Measurements from ENCODE around the gene HIC2.
"Not testable (repeated sequence)": the region's sequence is repeated elsewhere in the genome, so short reads cannot be mapped to it uniquely, and the experiment has no call there.

The HIC2 gene

GRCh38 chr22:21417227-21417746, at the start of gene HIC2:
Gene HIC2, plus strand, starts transcription at chr22:21417371. Its CDS starts 25,461 bp downstream, at chr22:21442832.
- FAIRE-seq, result not testable (repeated sequence)

GRCh38 chr22:21368603-21369310, 48.4 kb upstream of the HIC2 start:
- not testable (repeated sequence) for FAIRE-seq

DNA sequence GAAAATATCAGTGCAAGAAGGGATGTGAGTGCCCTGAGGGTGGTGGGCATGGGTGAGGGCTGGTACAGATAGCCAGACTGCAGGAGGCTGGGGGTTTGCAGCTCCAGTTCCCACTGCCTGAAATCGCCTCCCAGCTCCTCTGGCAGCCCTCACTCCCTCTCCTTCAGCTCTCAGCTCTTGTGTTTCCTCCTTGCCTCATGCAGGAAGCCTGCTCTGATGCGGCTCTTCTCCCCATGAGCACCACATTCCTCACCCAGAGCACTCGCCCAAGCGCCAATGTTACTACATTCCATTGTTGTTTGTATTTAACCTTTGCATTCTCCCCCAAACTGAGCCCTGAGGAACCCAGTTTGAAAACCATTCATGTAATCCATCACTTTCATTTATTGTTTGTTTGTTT, 41.3 kb upstream of the HIC2 start:
- not testable (repeated sequence) for FAIRE-seq

DNA sequence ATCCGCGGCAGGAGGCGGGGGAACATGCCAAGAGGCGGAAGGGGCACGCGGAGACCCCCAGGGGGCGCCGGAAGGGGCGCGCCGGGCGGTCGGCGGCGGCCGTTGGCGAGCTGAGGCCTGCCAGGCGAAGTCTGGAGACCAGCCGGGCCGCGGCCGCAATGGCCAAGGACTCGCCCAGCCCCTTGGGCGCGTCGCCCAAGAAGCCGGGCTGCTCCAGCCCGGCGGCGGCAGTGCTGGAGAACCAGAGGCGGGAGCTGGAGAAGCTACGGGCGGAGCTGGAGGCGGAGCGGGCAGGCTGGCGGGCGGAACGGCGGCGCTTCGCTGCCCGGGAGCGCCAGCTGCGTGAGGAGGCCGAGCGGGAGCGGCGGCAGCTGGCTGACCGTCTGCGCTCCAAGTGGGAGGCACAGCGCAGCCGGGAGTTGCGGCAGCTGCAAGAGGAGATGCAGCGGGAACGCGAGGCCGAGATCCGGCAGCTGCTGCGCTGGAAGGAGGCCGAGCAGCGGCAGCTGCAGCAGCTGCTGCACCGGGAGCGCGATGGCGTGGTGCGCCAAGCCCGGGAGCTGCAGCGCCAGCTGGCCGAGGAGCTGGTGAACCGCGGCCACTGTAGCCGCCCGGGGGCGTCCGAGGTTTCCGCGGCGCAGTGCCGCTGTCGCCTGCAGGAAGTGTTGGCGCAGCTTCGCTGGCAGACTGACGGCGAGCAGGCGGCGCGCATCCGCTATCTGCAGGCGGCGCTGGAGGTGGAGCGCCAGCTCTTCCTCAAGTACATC, 33.3 kb upstream of the HIC2 start, which contains the start of gene RIMBP3B:
Gene RIMBP3B, plus strand, starts transcription at position 51 of the 767 bp plus-strand sequence. Its CDS starts 108 bp downstream, at position 159.
- FAIRE-seq, result not testable (repeated sequence)

DNA sequence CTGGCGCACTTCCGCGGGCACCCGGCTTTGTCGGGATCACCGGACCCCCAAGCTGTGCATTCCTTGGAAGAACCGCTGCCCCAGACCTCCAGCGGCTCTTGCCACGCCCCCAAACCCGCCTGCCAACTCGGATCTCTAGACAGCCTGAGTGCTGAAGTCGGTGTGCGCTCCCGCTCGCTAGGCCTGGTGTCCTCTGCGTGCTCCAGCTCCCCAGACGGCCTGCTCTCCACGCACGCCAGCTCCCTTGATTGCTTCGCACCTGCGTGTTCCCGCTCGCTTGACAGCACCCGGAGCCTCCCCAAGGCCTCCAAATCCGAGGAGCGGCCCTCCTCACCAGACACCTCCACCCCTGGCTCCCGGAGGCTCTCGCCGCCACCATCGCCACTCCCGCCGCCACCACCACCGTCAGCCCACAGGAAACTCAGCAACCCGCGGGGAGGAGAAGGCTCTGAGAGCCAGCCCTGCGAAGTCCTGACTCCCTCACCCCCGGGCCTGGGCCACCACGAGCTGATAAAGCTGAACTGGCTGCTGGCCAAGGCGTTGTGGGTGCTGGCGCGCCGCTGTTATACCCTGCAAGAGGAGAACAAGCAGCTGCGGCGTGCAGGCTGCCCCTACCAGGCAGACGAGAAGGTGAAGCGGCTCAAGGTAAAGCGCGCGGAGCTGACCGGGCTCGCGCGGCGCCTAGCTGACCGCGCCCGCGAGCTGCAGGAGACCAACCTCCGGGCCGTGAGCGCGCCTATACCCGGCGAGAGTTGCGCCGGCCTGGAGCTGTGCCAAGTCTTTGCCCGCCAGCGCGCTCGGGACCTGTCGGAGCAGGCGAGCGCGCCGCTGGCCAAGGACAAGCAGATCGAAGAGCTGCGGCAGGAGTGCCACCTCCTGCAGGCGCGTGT, 32.5 kb upstream of the HIC2 start:
- FAIRE-seq, result not testable (repeated sequence)

DNA sequence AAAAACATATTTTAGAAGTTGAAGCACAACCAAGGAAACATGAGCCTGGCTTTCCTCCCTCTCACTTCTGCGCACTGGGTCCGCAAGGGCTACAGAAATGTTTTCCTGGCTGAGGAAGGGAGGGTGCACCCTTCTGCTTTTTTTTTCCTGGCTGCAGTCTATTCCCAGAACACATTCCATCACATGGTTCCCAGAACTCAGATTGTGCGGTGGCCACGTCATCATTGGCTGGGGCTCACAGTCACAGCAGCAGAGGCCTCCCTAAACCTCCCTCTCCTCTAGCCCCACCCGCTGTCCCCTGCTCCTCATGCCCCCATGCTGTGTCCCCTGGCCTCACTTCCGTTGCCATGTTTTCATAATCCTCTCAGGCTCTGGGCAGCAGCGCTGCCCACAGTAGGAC, 27.7 kb upstream of the HIC2 start:
- FAIRE-seq, result not testable (repeated sequence)

GRCh38 chr22:21390013-21390412, 27.2 kb upstream of the HIC2 start:
- not testable (repeated sequence) for FAIRE-seq

DNA sequence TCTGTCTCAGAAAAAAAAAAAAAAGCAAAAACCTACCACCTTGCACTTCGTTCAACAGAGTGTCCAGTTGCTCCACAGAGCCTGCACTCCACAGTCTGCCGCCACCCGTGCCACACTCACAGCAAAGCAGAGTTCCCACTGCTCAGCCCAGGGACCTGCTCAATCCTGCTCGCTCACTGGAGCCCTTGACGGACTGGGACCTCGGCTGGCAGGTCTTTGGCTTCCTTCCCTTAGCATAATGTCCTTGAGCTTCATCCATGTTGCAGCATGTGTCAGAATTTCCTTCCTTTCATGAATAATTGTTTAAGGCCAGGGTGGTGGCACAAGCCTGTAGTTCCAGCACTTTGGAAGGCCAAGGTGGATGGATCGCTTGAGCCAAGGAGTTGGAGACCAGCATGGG, 22.6 kb upstream of the HIC2 start:
- FAIRE-seq, result not testable (repeated sequence)

GRCh38 chr22:21401197-21401969, 15.8 kb upstream of the HIC2 start:
- not testable (repeated sequence) for FAIRE-seq

DNA sequence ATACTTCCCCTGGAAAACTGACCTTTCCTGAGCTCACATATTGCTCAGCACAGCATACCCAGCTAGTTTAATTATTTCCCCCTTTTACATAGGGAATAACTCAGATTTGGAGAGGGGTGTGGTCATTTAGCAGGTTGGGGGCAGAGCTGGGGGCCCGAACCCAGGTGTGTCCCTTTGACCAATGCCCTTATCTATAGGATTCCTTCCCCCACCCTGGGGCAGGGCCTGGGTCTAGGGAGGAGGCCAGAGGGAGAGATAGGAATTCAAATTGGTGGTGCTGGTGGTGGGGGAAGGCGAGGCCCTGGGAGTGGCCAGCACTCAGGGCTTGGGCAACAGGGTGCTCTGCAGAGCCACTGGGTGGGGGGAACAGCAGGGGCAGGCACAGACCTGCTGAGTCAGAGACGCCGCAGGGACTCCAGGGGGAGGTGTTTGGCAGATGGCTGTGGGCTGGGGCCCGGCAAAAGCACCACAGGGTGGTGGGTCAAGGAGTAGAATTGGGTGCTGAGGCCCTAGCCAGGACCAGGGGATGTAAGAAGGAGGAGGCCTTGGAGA, 14.3 kb upstream of the HIC2 start:
- not testable (repeated sequence) for FAIRE-seq

- not testable (repeated sequence) for FAIRE-seq
Measured at GRCh38 chr22:21407139-21407538, 10.0 kb upstream of the HIC2 start.

DNA sequence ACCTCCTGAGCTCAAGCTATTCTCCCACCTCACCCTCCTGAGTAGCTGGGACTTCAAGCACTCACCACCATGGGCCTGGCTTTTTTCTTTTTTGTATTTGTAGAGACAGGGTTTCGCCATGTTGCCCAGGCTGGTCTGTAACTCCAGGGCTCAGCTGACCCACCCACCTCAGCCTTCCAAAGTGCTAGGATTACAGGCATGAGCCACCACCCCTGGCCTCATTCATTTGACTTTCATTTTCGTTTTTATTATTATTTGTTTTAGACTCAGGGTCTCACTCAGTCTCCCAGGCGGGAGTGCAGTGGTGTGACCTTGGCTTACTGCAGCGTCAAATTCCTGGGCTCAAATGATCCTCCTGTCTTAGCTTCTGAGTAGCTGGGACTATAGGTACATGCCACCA, 9.4 kb upstream of the HIC2 start:
- not testable (repeated sequence) for FAIRE-seq

DNA sequence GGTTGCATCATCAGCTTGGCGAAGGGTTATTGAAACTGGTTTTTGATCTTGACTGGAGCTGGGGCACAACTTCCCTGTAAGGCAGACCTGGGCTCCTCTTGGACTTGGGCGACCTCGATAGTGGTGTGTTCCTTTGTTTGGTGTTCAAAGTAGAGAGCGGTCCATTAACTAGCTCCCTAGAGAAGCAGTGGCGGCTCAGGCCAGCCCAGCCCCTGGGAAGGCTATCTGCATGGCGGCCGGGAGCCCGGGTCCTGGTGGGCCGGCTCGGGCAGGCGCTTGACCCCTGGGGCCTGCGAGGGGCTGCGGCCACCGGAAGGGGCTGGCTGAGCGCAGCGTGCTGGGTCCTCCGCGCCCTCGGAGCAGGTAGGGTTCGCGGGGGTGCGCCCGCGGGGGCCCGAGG, 796 bp upstream of the HIC2 start:
- not testable (repeated sequence) for FAIRE-seq

GRCh38 chr22:21417853-21418252, 682 bp downstream of the HIC2 start:
- FAIRE-seq, result not testable (repeated sequence)

DNA sequence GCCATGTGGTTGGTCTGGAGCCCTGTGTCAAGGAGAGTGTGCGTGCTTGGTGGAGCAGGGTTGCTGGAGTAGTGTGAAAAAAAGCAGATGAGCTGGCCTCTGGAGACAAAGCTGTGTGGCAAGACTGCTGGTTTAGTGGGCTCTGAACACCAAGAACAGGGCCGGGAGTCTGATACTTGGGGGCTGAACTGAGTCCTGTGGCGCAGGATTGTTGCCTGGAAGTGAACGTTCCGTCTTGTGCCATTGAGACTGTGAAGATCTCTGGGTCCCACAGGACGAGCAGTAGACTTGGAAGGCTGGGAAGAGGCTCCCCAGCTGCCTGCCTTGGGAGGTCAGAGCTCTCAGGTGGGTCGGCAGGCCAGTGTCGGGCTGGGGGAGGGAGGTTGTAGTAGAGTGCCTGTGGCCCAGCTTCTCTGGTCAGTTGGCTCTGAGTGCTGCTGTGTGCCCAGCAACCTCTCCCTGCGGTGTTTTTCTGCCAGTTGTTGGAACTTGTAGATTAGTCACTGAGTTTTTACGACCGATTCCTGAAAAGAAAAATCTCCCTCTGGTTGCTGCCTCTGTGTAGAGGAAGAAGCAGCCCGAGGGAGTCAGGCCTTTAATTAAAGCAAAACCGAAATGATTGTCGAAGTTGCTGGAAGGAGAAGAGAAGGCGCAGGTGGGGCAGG, 1.9 kb downstream of the HIC2 start:
- FAIRE-seq, result not testable (repeated sequence)

DNA sequence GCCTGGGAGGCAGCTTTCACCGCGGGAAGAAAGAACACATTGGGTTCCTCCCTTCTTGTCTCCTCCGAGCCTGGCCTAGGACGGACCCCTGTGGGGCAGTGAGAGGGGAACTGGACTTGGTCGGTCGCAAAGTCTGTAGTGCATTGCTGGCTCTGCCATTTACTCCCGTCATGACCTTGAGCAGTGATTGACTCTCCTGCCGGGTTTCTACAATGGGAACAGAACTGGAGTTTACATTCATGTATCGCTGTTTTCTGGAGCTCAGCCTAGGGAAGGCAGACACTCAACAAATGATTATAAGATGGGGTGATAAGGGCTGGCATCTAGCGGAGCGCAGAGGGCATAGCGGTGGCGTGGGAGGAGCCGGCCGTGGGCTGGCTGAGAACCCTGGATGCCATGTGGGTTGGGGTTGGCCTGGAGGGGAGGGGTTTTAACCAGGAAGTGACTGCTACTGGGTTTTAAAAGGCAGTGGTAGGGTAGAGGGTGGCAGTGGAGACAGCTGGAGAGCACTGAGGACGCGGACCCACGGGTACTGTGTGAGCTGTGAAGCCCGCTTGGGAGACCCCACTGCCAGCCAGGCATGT, 3.1 kb downstream of the HIC2 start:
- FAIRE-seq, result not testable (repeated sequence)

DNA sequence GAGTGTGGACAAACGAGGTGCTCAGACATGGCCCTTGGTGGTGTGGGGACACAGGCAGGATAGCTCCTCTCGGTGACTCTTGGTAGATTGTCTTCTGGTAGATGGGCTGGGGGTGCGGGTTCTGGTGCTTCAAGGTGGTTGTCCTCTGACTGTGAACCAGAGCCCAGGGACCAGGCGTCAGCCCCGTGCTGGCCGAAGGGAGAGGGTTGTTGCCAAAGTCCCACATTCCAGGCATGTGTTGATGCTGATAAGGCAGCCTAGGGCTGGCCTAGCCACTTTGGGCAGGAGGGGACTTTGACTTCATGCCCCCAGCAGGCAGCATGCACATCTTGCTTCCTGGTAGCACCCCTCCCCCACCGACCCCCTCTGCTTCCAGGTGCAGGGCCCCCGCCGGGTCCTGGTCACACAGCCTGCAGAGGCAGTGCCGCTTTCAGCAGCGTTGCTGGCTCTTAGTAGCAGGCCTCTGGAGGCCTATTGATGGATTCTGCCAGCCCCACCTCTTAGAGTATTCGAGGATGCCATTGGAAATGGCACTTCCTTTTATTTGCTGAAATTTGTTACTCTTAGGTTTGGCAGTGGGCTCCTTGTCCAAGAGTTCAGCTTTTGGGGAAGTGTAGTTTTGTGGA, 7.0 kb downstream of the HIC2 start:
- FAIRE-seq, result not testable (repeated sequence)

GRCh38 chr22:21434378-21435233, 17.4 kb downstream of the HIC2 start:
- not testable (repeated sequence) for FAIRE-seq

Data from endometrium (tissue), 2 donors.